SU-DHL-6 (cell line): ENCODE measurements around the gene CTSH.

ENCODE experiments used
- H2AFZ ChIP-seq: fragments of 200-600 bp; sonication (generic); 2 replicates; pipeline ENCODE4 v1.6.1; 2014; ENCODE audit warnings: low read depth, mild to moderate bottlenecking, moderate library complexity, mixed read lengths, antibody characterized with exemption, low read length; ENCODE audit not compliant: severe bottlenecking
- H3F3A ChIP-seq: fragments of 200-600 bp; shearing (Covaris generic); 2 replicates; pipeline ENCODE4 v1.6.0; 2016; ENCODE audit warnings: antibody characterized with exemption, mild to moderate bottlenecking; ENCODE audit not compliant: insufficient read depth
- H3K27ac ChIP-seq: fragments of 200-600 bp; sonication (generic); 2 replicates; pipeline ENCODE4 v1.5.1; 2016; ENCODE audit warnings: low read depth, mild to moderate bottlenecking, low read length, moderate library complexity, mixed read lengths
- H3K27me3 ChIP-seq: fragments of 200-600 bp; sonication (generic), shearing (Covaris generic); 2 replicates; pipeline ENCODE4 v1.6.0; 2014; ENCODE audit warnings: mild to moderate bottlenecking, low read length
- H3K36me3 ChIP-seq: fragments of 200-600 bp; sonication (generic); 2 replicates; pipeline ENCODE4 v1.6.1; 2014; ENCODE audit warnings: mild to moderate bottlenecking, low read length, mixed read lengths
- H3K4me2 ChIP-seq: fragments of 300-600, 200-600 bp; shearing (Covaris generic), sonication (generic); 2 replicates; pipeline ENCODE4 v1.6.0; 2014; ENCODE audit warnings: low read length, low read depth, mild to moderate bottlenecking; ENCODE audit not compliant: poor library complexity, severe bottlenecking
- H3K4me3 ChIP-seq: fragments of 200-600 bp; sonication (generic); 2 replicates; pipeline ENCODE4 v1.5.1; 2014; ENCODE audit warnings: antibody characterized with exemption, low read length, mild to moderate bottlenecking, mixed read lengths; ENCODE audit not compliant: insufficient read depth, poor library complexity, severe bottlenecking
- H3K79me2 ChIP-seq: fragments of 200-600 bp; sonication (generic); 2 replicates; pipeline ENCODE4 v1.6.1; 2014; ENCODE audit warnings: mild to moderate bottlenecking, low read length, moderate library complexity; ENCODE audit not compliant: insufficient read depth
- H3K9ac ChIP-seq: fragments of 200-600 bp; sonication (generic); 2 replicates; pipeline ENCODE4 v1.7.0; 2014; ENCODE audit warnings: mild to moderate bottlenecking, low read length
- H3K9me2 ChIP-seq: fragments of 200-600 bp; sonication (generic); replicated peaks from 2 replicates; pipeline ENCODE4 v1.6.1; 2014; ENCODE audit warnings: low read length; ENCODE audit not compliant: insufficient read depth
- H3K9me3 ChIP-seq: fragments of 200-600 bp; sonication (generic); 2 replicates; pipeline ENCODE4 v1.6.1; 2014; ENCODE audit warnings: low read length, mixed read lengths; ENCODE audit not compliant: insufficient read depth
- H4K20me1 ChIP-seq: fragments of 200-600 bp; sonication (generic); 2 replicates; pipeline ENCODE4 v1.6.1; 2014; ENCODE audit warnings: low read depth, mild to moderate bottlenecking, antibody characterized with exemption, low read length, moderate library complexity, mixed read lengths
- CTCF ChIP-seq: fragments of 200-600 bp; sonication (generic); IDR thresholded peaks from one replicate; pipeline ENCODE4 v1.5.1; 2017; ENCODE audit warnings: antibody characterized with exemption, mild to moderate bottlenecking, low read length, moderate library complexity; ENCODE audit not compliant: insufficient read depth, poor library complexity, severe bottlenecking
- EZH2phosphoT487 ChIP-seq: fragments of 200-600 bp; sonication (generic), shearing (Covaris generic); conservative IDR thresholded peaks from 2 replicates; pipeline ENCODE4 v1.6.1; 2018; ENCODE audit warnings: mild to moderate bottlenecking, antibody characterized with exemption, low read length, moderate library complexity, mixed read lengths

The CTSH gene

GRCh38 chr15:78921517-78921916 lies 23.3 kb downstream of the CTSH start:
- H3K9me3 ChIP-seq, result no peaks in the 10 kb centered on the region
- H4K20me1 ChIP-seq, result no peaks in the 10 kb centered on the region
- no peak for TF ChIP-seq CTCF
- no peak for TF ChIP-seq EZH2phosphoT487
- H3K9ac ChIP-seq, result no peak overlapping the region
- H3K27me3 ChIP-seq, result no peaks in the 10 kb centered on the region
- H2AFZ ChIP-seq, result no peak overlapping the region
- H3K4me3 ChIP-seq, result no peak overlapping the region
- peaks cover 6% of the 10 kb centered on the region; the same call in 1 of the 2 replicates for H3K36me3 ChIP-seq
- H3F3A ChIP-seq, result no peaks in the 10 kb centered on the region
- H3K79me2 ChIP-seq, result no peaks in the 10 kb centered on the region
- no peaks in the 10 kb centered on the region for H3K9me2 ChIP-seq
- H3K27ac ChIP-seq, result no peak overlapping the region
- H3K4me2 ChIP-seq, result no peak overlapping the region

DNA sequence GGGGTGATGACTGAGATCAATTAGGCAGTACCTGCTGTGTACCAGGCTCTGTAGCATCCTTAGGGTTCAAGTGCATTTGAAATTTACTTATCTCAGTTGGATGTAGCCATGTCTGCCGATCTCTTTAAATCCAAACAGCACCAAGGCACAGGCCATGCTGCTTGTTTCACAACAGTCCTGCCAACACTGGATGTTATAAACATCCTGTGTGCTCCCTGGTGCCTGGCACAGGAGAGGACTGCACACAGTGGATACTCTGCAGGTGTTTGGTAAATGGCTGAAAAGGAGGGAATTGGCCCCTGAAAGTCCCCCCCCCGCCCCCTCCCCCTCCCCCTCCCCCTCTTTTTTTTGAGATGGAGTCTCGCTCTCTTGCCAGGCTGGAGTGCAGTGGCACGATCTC lies 27.0 kb downstream of the CTSH start:
- no peaks in the 10 kb centered on the region for H3F3A ChIP-seq
- H3K9me3 ChIP-seq, result no peaks in the 10 kb centered on the region
- H4K20me1 ChIP-seq, result no peaks in the 10 kb centered on the region
- H3K4me2 ChIP-seq, result no peak overlapping the region
- H3K4me3 ChIP-seq, result no peak overlapping the region
- H3K9me2 ChIP-seq, result no peaks in the 10 kb centered on the region
- H3K27ac ChIP-seq, result no peak overlapping the region
- H3K27me3 ChIP-seq, result no peaks in the 10 kb centered on the region
- H3K79me2 ChIP-seq, result no peaks in the 10 kb centered on the region
- no peak overlapping the region for H3K9ac ChIP-seq
- no peak overlapping the region for H2AFZ ChIP-seq
- TF ChIP-seq EZH2phosphoT487, result no peak
- no peak for TF ChIP-seq CTCF
- peaks cover 6% of the 10 kb centered on the region; the same call in 1 of the 2 replicates for H3K36me3 ChIP-seq

DNA sequence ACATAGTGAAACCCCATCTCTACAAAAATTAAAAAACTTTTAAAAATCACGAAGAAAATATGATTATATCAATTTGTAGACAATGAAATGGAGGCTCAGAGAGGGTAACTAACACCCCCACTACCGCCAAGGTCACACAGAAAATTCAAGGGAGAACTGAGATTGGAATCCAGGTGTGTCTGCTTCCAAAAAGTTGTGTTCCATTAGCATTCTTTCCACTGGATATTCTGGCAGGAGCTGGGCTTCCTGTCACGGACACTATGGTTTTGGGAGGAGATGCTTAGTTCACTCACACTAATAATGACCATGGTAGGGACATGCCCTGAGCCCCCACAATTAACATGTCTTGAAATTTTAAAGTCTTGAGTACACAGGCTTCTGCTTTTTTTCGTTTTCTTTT lies 28.8 kb downstream of the CTSH start:
- TF ChIP-seq CTCF, result no peak
- TF ChIP-seq EZH2phosphoT487, result no peak
- Histone ChIP-seq H3F3A (no peaks in the 10 kb centered on the region), H3K4me3 (no peak overlapping the region), H3K27me3 (no peaks in the 10 kb centered on the region), H3K36me3 (peaks cover 12% of the 10 kb centered on the region; the same call in 1 of the 2 replicates), H4K20me1 (no peaks in the 10 kb centered on the region), H2AFZ (no peak overlapping the region), H3K9me2 (no peaks in the 10 kb centered on the region), H3K9ac (no peak overlapping the region), H3K9me3 (no peaks in the 10 kb centered on the region), H3K4me2 (no peak overlapping the region), H3K27ac (no peak overlapping the region), H3K79me2 (no peaks in the 10 kb centered on the region)
